Vagina (tissue), 2 donors: Measurements from ENCODE around the gene PCED1A. TPM values are rescaled to one million over a fixed set of nuclear protein-coding genes. Genes with fewer than 3 reads are reported as not detected.

Experiments
- DNase-seq, 2 donors: peaks; one replicate each; pipeline ENCODE4 v3.0.0-alpha.2; 2017; ENCODE audit errors: extremely low spot score in 2 of 2
- H3K27ac ChIP-seq: fragments of 200-600 bp; sonication (generic); one replicate; pipeline ENCODE4 v1.5.1; 2019
- H3K27me3 ChIP-seq: fragments of 200-600 bp; sonication (generic); one replicate; pipeline ENCODE4 v1.5.1; 2019
- H3K36me3 ChIP-seq, 2 donors: fragments of 200-600 bp; sonication (generic); one replicate each; pipeline ENCODE4 v1.5.1; 2017 to 2019
- H3K4me1 ChIP-seq: fragments of 200-600 bp; sonication (generic); one replicate; pipeline ENCODE4 v1.5.1; 2019
- H3K4me3 ChIP-seq, 2 donors: fragments of 200-600 bp; sonication (generic); 1 replicate in 1 of 2; 2 replicates in 1 of 2; pipeline ENCODE4 v1.5.1; 2016 to 2019
- H3K9me3 ChIP-seq: fragments of 200-600 bp; sonication (generic); one replicate; pipeline ENCODE4 v1.5.1; 2019
- CTCF ChIP-seq, 3 experiments: fragments of 450-650 bp in 2 of 3; fragments of 200-600 bp in 1 of 3; sonication (generic) in 1 of 3; IDR thresholded peaks; one replicate each; pipeline ENCODE4 v1.5.1; 2017 to 2019; ENCODE audit warnings: antibody characterized with exemption in 3 of 3, mild to moderate bottlenecking in 2 of 3, moderate library complexity in 2 of 3
- POLR2A ChIP-seq, 2 donors: fragments of 450-650 bp; IDR thresholded peaks; one replicate each; pipeline ENCODE4 v1.6.1; 2017; ENCODE audit warnings: antibody characterized with exemption in 2 of 2, mild to moderate bottlenecking in 2 of 2, moderate library complexity in 2 of 2
- POLR2AphosphoS5 ChIP-seq, 2 donors: sonication (generic); formaldehyde crosslinking; IDR thresholded peaks; one replicate each; pipeline ENCODE4 v1.9.0; 2017; ENCODE audit warnings: antibody characterized with exemption in 2 of 2, mild to moderate bottlenecking in 2 of 2, low read depth in 1 of 2; ENCODE audit not compliant: insufficient read depth in 1 of 2
- intact Hi-C: fragments of 100-400 bp; cut with DNase I; formaldehyde crosslinking; loops from one replicate; pipeline ENCODE4 v1.15.1; 2023
- total RNA-seq: library from RNA; depleted of rRNA; stranded (reverse); fragments of >200 nt; gene quantifications from one replicate; pipeline ENCODE4 v1.2.3, GENCODE V29; 2016

PCED1A gene
- total RNA-seq, 1 donor from 2014 or later, result 22.1 TPM

- no peak for DNase-seq
- Histone ChIP-seq H3K9me3 (no peaks in the 10 kb centered on the region), H3K27me3 (no peaks in the 10 kb centered on the region), H3K4me1 (no peaks in the 10 kb centered on the region), H3K4me3 (no peak overlapping the region), H3K36me3 (no peaks in the 10 kb centered on the region), H3K27ac (no peak overlapping the region)
- TF ChIP-seq POLR2A (IDR thresholded peaks at IDR 0.05), result no peak
- TF ChIP-seq CTCF (IDR thresholded peaks at IDR 0.05), result no peak
- TF ChIP-seq POLR2AphosphoS5 (IDR thresholded peaks at IDR 0.05; ENCODE audit: insufficient read depth in 1 of 2, low read depth in 1 of 2), result no peak
- intact Hi-C loops, result no loop called here
These were observed 33.4 kb downstream of the PCED1A start for GRCh38 chr20:2807019-2807418.

GRCh38 chr20:2806351-2806701, 34.1 kb downstream of the PCED1A start:
- peaks cover under 1% of the 10 kb centered on the region for H3K4me1 ChIP-seq
- no peaks in the 10 kb centered on the region for H3K36me3 ChIP-seq
- H3K4me3 ChIP-seq, result no peak overlapping the region
- TF ChIP-seq CTCF (IDR thresholded peaks at IDR 0.05) (no peak), POLR2AphosphoS5 (IDR thresholded peaks at IDR 0.05; ENCODE audit: insufficient read depth in 1 of 2, low read depth in 1 of 2) (no peak), POLR2A (IDR thresholded peaks at IDR 0.05) (no peak)
- no peak overlapping the region for H3K27ac ChIP-seq
- H3K9me3 ChIP-seq, result no peaks in the 10 kb centered on the region
- DNase-seq, result no peak
- intact Hi-C loops, result no loop called here
- no peaks in the 10 kb centered on the region for H3K27me3 ChIP-seq

GRCh38 chr20:2805689-2806350, 34.6 kb downstream of the PCED1A start:
- TF ChIP-seq POLR2A (IDR thresholded peaks at IDR 0.05) (no peak), CTCF (IDR thresholded peaks at IDR 0.05) (no peak), POLR2AphosphoS5 (IDR thresholded peaks at IDR 0.05; ENCODE audit: insufficient read depth in 1 of 2, low read depth in 1 of 2) (no peak)
- no peak overlapping the region for H3K27ac ChIP-seq
- no peak for DNase-seq
- peaks cover 6% of the 10 kb centered on the region for H3K4me1 ChIP-seq
- H3K27me3 ChIP-seq, result no peaks in the 10 kb centered on the region
- no peak overlapping the region for H3K4me3 ChIP-seq
- intact Hi-C loops, result no loop called here
- no peaks in the 10 kb centered on the region for H3K36me3 ChIP-seq
- no peaks in the 10 kb centered on the region for H3K9me3 ChIP-seq

GRCh38 chr20:2804852-2805688, 35.4 kb downstream of the PCED1A start:
- H3K36me3 ChIP-seq, result no peaks in the 10 kb centered on the region
- no peak overlapping the region for H3K4me3 ChIP-seq
- H3K27ac ChIP-seq, result peak overlapping the region; percentile 53
- H3K4me1 ChIP-seq, result peaks cover 13% of the 10 kb centered on the region
- intact Hi-C loops, result no loop called here
- H3K9me3 ChIP-seq, result no peaks in the 10 kb centered on the region
- H3K27me3 ChIP-seq, result no peaks in the 10 kb centered on the region
- TF ChIP-seq POLR2AphosphoS5 (IDR thresholded peaks at IDR 0.05; ENCODE audit: insufficient read depth in 1 of 2, low read depth in 1 of 2) (no peak), CTCF (IDR thresholded peaks at IDR 0.05) (no peak), POLR2A (IDR thresholded peaks at IDR 0.05) (no peak)
- no peak for DNase-seq
